NCI-H2029 (cell line): ENCODE results near the gene TEAD1.
A peak's percentile ranks its signal among the peaks of the same experiment; 100 is the strongest.
"Not testable (repeated sequence)": the region's sequence is repeated elsewhere in the genome, so short reads cannot be mapped to it uniquely, and the experiment has no call there.

Experiments
- DNase-seq: peaks from one replicate; lab custom pipeline; 2025; lab: John Stamatoyannopoulos, UW

Gene TEAD1

DNA sequence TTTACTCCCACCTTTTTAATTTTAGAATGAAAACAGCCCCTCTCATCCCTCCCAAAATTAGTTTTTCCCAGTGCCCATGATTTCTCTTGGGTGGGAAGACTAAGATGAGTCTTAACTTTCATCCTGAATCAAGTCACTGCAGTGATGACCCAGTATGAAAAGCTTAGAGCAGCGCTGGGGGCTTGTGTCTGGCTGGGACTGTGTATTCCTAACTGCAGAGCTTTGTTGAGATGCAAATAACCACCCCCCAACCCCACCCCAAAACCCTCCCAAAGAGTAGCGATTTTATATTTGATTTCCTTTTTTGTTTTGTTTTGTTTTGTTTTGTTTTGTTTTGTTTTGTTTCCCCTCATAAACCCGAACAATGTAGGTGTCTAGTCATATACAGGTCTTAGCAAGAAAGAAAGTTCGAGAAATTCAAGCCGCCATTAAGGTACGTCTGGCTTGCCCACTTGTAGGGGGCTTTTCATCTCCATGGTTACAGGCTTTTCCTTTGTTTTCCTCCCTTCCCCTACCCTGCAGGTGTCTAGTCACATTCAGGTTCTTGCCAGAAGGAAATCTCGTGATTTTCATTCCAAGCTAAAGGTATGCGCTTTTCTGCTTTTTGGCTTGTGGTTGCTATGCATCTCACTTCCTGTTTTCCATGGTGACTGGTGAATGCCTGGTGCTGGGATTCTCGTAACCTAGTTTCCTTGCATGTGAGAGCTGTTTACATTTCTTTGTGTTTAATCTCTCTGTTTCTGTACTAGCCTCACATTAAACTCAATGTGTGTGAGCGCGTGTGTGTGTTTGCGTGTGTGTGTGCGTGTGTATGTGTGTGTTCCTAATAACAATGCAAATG, 190.3 kb downstream of the TEAD1 start:
- DNase-seq, result peak; percentile 89

DNA sequence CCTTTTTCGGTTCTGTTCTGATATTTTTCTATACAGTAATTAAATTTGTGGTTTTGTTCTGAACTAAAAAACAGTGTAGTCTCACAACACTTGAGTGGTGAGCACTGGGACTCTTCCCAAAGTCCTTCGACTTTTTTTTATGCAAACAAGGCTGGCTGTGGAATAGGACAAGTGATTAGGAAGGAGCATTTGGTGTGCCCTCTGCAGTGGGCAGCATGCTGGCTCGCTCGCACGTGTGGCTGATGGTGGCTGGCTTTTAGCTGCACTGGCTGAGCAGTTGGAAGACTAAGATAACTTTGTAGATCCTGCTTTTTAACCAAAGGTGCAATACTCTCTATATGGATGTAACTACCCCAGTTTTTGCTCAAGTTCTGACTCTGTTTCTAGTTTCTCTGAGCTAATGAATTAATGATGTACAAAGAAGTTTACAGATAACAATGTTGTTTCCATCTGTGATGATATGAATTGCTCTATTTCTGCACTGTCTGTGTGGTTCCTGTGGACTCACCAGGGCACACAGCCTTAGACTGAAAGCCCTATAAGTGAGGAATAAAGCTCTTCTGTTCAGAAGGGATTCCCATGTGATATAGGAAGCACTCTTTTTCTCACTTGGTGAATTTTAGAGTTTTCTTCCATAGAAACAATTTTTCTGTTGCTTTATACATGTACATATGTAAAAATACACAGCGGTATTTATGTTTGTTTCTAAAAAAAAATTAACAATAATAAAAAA, 191.8 kb downstream of the TEAD1 start:
- no peak for DNase-seq

DNA sequence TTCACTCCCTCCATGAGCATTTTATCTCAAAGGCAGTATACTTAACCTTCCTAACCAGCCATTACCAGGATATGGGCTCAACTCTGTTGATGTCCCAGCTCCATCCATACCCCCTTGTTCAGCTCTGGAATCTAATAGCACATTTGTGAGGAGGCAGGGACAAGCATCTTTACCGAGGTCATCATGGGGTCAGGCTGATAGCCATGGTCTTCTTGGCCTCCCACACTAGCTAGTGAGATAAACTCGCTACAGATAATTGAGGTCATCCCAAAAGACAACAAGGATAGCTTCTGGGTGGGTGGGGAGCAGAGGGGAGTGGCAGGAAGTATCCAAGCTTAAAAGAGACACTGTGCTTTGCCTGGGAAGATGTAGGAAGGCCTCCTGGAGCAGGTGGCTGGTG, 193.3 kb downstream of the TEAD1 start:
- no peak for DNase-seq

DNA sequence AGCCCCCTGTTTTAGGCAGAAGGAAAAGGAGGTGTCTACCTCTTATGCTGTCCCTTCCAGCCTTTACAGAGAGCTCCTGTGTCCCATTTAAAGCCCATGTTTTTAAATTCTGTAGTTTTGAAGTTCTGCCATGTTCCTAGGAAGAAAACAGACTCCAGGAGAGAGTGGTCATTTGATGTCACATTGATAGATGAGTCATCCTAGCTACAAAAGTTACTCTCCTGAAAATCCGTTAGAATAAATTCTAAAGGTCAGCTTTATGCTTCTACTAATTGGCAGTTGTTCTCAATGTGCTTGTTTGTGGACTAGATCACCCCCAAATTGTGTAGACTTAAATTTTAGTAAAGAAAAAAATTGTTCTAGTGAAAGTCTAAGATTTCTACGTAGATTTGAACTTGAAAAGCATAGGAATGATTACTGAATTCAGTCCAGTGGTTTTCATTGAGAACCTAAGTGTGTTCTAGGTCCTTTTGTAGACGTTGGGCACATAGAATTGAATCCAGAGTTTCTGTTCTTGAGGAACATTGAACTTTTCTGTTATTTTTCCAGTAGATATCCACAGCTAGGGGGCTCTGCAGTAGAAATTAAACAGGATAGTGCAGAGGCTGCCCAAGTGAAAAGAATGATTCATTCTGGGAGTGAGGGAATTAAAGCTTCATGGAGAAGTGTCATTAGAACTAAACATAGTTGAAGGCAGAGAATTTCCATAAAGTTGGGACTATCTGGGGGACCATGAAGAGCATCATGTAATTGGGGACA, 194.3 kb downstream of the TEAD1 start:
- no peak for DNase-seq

DNA sequence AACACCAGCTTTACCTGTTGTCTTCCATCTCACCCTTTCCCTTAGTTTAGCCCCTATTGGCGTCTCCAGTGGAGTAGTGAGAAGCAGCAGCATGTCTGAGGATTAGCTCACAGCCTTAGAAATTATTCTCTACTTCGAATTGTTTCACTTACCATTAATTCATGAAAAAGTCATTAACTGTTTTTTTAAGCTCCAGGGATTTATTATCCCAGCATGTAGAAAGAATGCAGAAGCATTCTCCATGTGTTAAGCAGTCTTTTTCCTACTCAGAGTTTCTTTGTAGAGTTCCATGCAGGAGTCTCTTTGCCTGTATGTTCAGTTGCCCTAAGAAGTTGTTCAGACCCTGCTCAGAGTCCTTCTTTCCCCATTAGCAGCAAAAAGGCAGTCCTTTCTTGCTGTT, 197.0 kb downstream of the TEAD1 start:
- no peak for DNase-seq

DNA sequence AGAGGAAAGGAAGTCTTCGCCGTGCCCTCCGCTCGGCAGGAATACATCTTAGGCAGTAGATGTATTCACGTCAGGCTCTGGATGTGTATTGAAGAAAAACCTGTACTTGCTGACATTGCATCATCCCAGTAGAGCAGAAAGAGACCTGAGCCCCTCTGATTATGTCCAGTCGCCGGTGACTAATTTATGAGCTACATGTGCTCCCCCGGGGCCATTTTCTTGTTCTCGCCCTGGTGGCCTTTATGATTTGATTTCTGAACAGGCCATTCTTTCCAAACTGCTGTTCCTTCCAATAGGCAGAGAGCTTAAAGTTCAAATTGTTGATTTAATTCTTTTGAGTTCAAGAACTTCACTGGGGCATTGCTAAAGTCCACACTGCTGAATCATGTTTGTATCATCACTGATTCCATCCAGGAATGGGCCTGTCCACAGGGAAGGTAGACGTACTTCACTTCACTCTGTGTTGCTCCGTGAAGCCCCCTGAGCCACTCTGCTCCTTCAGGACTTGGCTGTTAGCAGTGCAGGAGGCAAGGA, 197.6 kb downstream of the TEAD1 start:
- no peak for DNase-seq

DNA sequence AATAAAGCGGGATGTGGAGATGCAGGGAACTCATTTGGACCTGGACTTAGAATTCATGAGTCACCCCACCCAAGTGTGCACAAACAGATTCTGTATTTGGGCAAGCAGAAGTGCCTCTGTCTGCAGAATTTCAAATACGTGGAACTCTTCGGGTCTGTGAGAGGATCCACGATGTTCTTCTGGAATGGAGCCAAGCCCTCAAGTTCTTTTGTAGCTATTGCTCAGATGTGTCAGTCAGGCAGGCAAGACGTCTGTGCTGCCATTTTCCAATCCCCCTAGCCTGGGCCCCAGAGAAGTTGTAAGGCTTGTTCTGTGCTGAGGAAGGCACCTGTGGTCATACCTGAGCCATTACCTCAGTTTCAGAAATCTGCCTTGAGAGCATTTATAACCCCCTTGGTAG, 202.1 kb downstream of the TEAD1 start:
- DNase-seq, result no peak

DNA sequence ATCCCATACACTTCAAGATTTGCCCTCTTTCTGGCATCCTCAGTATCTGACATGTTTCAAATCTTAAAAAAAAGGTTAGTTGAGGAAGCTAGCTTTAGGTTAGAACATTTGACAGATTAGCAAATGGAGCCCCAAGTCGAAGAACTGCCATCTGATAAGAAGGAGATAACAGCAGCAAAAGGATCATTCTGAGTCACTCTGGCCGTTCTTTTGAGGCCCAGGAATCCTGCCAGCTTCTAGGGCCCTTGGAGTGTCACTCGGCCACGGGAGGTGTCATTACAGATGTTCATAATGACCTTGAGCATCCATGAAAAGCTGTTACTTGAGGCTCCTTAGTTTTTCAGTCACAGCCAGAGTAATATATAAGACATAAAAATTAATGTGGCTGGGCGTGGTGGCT, 202.8 kb downstream of the TEAD1 start:
- no peak for DNase-seq

DNA sequence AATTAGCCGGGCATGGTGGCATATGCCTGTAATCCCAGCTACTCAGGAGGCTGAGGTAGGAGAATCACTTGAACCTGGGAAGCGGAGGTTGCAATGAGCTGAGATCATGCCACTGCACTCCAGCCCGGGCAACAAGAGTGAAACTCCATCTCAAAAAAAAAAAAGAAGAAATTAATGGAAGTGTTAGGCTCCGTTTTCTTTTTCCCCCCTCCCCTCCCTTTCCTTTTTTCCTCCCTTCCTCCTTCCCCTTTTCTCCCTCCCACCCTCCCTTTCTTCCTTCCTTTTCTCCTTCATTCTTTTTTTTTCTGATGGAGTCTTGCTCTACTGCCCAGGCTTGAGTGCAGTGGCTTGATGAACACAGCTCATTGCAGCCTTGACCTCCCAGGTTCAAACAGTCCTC, 203.3 kb downstream of the TEAD1 start:
- not testable (repeated sequence) for DNase-seq

DNA sequence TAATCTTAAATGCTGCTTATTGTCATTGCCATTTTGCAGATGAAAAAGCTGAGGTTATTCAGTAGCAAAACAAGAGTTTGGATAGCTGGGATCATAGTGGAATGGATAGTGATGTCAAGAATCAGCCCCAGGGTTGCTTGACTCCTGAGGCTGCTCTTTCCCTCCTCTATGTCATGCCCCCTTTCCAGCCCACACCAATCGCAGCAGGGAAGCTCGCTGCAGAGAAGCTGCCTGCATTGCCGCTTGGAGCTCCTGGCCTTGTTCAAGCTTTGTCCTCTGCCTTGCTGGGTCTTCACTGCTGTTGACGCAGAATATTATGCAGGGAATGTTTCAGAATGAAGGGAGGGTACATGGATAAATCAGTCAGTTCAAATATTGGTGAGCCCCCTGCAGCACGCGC, 206.1 kb downstream of the TEAD1 start:
- DNase-seq, result no peak

DNA sequence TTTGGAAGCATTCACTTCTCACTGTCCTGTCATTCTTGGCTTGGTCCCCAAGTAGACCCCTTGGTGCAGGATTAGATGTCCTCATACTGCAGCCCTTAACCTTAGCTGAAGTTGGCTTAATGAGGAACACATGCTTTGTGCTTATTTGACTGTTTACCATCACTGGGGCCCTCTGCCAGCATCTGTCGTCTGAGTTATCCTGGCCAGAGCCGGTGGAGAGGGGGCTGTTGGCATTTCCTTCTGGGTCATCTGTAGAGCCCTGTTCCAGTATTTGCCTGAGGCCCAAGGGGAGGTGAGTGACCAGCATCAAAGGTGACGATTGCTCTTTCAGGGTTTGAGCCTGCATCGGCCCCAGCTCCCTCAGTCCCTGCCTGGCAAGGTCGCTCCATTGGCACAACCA, 208.4 kb downstream of the TEAD1 start:
- no peak for DNase-seq

DNA sequence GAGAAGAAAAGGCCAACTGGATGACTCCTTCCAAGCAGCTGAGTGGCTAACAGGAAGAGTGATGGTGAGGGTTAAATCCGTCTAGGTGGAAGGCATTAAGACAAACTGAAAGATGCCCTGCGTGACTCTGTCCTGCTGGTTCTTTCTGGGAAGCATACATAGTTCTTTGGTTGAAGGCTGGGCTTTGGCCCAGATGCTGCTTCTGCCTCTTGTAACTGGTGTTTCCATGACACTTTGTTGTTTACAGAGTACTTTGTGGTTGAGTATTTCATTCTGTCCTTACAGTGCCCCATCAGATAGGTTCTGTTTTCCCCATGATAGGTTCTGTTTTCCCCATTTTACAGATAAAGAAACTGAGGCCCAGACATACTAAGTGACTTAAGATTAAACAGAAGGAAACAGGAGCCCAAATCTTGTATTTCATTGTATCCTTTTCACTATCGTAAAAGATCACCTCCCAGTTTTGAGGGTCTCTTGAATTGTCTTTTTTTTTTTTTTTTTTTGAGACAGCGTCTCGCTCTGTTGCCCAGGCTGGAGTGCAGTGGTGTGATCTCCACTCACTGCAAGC, 210.6 kb downstream of the TEAD1 start:
- DNase-seq, result no peak

DNA sequence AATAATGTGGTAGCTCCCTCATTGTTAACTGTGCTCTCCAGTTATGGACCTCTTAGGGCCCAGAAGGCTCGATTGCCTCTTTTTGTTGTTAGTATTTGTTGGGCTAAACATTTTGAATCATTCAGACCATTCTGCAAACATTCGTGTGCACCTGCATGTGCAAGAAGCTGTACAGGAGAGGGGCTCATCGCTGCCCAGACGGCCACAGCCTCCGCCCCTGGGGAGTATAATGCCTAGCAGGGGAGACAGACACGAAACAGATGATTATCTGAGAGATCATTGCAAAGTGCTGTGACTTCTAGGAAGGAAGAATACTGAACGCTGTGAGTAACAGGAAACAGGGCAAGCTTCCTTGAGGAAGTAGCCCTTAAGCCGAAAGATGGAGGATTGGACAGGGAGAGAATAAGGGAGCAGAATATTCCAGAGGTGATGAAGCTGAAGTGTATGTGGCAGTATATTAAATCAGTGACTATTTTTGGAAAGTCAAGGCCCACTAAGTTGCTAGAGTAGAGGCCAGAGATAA, 211.6 kb downstream of the TEAD1 start:
- no peak for DNase-seq

DNA sequence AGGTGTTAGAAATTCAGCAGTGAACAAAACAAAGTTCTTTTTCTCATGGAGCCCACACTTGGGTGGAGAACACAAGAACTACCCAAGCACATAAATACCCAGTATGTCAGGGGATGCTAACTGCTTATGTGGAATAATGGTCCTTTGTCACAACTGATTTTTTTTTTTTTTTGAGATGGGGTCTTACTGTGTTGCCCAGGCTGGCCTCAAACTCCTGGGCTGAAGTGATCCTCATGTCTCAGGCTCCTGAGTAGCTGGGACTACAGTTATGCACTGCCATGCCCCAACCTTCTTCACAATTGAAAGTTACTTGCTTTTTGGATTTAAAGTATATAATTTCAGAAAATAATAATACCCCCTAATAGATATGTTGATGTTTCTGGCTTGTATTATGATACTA, 212.3 kb downstream of the TEAD1 start:
- no peak for DNase-seq

DNA sequence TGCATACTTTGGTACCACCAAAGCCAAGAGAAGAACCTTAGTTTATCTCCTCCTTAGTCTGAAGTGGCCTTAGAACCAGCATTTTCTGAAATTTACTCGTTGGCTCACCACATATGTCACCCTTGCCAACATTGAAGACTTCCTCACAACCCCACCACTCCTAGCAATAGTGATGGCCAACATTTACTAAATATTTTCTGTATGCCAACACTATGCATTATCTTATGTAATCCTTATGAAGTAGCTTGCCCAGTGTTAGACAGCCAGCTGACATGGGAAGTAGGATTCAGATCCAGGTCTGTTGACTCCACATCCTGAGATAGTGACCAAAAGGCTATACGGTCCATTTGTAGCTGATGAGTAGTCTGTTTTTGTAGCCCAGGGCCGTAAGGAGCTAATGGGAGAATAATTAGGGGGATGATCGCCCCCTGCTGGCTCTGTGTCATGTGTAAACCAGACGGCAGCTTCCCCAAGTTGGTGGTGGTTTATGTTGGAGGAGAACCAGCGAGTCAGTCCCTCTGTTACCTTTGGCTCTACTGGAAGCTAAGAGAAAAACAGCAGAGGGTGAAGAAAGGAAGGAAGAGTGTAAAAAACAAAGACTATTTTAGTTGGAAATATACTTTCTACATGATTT, 214.4 kb downstream of the TEAD1 start:
- peak; percentile 51 for DNase-seq

DNA sequence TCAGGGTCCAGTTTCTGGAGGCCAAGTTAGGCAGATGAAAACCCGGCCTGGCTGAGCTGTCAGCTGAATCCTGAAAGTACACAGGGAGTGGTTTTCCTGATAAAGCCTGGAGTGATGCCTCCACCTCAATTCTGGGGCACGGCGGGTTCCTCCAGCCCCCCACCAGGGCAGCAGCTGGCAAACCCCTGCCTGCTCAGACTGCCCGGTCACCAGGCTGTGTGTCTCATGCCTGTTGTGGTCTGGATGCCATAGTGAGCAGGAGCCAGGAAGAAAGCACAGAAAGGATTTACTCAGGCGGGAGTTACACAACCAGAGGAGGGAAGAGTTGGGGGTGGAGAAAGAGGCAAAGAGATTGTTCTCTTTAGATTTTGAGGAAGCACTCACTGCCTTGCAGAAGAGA, 215.0 kb downstream of the TEAD1 start:
- no peak for DNase-seq

DNA sequence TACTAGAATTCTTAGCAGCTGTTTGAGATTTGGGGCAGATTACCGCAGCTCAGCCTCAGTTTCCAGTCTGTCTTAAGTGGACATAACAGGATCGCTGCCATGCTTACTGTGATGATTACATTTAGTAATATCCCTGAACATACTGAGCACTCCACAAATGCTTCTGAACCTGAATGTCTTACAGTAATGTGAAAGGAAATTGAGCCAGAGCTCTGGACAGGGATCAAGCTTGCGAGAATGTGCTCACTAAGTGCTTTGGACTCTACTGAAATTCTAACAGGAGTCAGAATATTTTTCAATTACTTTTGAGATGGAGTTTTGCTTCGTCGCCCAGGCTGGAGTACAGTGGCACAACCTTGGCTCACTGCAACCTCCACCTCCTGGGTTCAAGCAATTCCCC, 216.3 kb downstream of the TEAD1 start:
- no peak for DNase-seq

DNA sequence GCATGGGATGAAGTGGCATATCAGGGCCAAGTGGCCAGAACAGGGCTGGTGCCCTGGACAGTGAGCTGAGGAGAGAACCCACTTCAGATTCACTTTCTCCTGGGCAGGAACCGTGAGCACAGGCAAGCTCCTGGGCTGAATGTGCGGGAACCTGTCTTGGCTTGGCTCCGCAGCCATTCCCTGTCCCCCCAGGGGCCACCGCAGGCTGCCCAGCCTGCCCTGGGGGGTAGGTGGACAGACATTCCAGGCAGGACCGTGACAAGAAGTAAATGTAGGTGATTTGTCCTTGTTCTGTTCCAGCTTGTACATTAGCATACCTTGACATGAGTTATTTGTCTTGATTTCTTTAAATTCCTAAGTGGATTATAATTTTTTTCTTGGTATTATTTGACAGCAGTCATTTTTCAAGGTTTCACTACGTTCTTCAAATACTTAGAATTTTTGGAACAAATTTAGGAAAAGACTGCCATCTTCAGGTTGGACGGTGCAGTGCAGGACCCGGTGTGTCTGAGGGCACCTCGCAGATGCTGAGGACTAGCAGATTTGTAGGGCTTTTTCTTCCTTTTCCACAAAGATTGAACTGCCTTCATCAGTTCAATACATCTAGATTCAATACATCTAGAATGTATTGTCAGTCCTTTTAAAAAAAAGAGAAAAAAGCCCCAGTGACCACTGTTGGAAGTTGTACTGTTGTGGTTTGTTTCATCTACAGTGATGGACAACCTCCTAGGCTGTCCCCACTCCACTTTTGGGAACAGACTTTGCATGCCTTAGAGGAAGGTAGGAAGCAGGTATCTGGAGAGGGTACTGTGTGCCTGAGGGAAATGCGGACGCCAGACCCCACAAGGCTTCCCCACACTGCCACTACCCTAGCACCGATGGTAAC, 219.8 kb downstream of the TEAD1 start:
- DNase-seq, result peak; percentile 38

DNA sequence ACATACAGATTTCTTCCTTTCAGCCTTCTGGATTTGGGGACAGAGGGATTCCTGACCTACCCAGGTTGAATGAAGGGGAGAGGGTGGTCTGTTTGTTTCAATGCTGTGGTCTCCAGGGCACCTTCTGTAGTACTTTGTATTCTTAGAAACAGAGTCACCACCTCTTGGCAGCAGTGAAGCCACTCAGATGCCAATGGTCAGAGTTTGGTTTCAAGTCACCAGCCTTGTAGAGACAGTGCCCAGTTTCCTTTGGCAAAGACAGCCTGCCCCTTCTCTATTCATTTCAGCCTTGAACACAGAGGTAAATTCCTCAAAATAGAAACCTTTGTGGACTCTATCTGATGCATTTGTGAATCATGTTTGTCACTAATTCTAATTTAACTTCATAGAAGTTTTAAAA, 223.2 kb downstream of the TEAD1 start:
- DNase-seq, result no peak

DNA sequence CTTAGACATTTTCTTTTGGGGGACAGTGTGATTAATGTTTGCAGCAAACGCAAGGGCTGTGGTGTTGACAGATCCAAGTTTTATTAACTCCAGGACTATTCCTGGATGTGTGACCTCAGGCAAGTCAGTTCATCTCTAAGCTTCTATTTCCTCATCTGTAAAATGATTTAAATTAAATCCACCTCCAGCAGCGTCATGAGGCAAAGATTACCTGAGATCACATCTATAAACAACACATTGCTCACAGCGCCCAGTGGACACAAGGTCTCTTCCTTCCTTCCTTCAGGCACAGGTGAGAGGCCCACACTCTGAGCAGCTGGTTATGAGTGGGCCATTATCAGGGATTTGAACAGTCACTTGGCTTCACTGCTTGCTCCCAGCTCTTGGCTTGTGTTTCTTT, 223.6 kb downstream of the TEAD1 start:
- DNase-seq, result no peak
